NCI-H187 treated with DMSO at 0.1 percent for 48 hours (cell line): ENCODE data around the gene ZNF107.
"Not testable (repeated sequence)": the region's sequence is repeated elsewhere in the genome, so short reads cannot be mapped to it uniquely, and the experiment has no call there.

Source experiments
- DNase-seq: peaks from one replicate; lab custom pipeline; 2025; lab: John Stamatoyannopoulos, UW

ZNF107 gene

GRCh38 chr7:64643566-64643965 lies 22.4 kb upstream of the ZNF107 start:
- no peak for DNase-seq

- DNase-seq, result no peak
Observed at GRCh38 chr7:64651203-64651602, 14.7 kb upstream of the ZNF107 start.

- no peak for DNase-seq
Observed at GRCh38 chr7:64651632-64652165, 14.2 kb upstream of the ZNF107 start.

GRCh38 chr7:64653721-64654401 lies 12.1 kb upstream of the ZNF107 start:
- no peak for DNase-seq

- no peak for DNase-seq
Observed at GRCh38 chr7:64654796-64655548, 11.0 kb upstream of the ZNF107 start.

- no peak for DNase-seq
Observed at GRCh38 chr7:64655811-64656210, 10.1 kb upstream of the ZNF107 start.

GRCh38 chr7:64656489-64656888 lies 9.4 kb upstream of the ZNF107 start:
- no peak for DNase-seq

GRCh38 chr7:64662091-64662490 lies 3.8 kb upstream of the ZNF107 start:
- DNase-seq, result not testable (repeated sequence)

DNA sequence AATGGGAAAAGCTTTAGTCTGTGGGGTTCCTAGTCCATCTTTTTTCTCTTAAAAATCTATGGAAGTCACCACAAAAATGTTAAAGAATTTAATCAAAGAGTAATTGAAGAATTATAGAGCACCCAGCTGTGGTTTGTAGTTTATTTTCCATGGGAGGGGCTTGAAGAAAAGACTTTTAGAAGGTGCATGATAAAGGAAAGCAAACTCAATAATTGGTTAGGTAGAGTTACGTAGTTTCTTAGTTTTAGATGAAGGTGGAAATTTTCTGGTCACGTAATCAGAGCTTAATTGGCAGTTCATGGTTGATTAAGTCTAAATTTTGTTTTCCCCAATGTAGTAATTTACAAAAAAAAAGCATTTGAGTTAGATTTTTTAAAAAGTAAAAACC lies 724 bp downstream of the ZNF107 start:
- no peak for DNase-seq

GRCh38 chr7:64667311-64667710 lies 1.4 kb downstream of the ZNF107 start:
- no peak for DNase-seq

DNA sequence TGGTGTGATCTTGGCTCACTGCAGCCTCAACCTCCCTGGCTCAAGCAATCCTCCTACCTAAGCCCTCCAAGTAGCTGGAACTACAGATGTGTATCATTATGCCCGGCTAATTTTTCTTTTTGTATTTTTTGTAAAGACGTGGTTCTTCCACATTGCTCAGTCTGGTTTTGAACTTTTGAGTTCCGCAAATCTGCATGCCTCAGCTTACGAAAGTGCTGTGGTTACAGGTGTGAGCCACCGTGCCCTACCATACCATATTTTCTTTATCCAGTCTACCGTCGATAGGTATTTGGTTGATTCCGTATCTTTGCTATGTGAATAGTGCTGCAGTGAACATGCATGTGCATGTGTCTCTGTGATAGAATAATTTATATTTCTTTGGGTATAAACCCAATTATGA lies 6.5 kb downstream of the ZNF107 start:
- DNase-seq, result no peak

- DNase-seq, result no peak
Observed at GRCh38 chr7:64685091-64685490, 19.2 kb downstream of the ZNF107 start.

GRCh38 chr7:64685741-64686140 lies 19.8 kb downstream of the ZNF107 start:
- DNase-seq, result no peak

DNA sequence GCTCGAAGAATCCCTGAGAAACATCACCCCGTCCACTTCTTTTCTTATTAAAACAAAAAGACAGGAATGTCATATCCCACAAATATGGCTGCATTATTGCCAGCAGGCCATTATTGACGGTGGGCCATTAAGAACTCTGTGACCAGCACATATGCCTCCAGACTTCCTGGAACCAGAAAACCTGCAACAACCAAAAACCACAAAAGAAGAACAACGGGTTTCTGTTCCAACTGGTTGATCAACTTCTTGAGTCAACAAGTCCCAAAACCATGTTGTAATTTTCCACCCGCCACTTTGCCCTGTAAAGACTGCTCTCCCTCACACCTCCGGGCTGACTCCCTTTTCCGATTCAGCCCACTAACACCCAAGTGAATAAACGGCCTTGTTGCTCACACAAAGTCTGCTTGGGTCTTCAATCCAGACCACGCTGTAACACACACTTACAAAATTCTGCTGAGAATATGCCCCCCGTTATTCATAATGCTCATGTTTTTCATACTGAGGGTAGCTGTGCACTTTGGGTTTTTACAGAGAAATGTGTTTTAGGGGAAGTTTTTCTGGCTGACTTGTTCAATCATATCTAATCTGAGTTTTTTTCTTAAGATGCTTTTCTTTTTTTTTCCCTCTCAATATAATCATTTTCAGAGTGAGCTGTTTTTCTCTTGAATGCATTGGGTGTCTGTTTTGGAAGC lies 20.7 kb downstream of the ZNF107 start:
- no peak for DNase-seq

DNA sequence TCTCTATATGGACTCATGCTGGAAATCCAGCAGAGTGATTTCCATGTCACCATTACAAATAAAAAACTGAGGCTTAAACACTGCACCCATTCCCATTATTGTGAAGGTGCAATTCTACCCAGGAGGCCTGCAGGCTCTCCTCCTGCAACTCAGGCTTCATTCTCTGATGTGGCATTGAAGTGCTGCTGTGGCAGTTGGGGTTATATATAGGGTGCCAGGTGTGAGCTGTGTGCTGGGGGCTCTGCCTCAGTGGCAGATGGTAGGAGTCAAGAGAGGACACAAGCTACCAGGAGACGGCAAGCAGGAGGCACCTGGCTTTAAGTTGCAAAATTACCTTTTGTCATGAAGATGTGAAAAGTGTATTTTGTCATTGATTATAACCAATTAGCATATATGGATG lies 21.3 kb downstream of the ZNF107 start:
- no peak for DNase-seq

DNA sequence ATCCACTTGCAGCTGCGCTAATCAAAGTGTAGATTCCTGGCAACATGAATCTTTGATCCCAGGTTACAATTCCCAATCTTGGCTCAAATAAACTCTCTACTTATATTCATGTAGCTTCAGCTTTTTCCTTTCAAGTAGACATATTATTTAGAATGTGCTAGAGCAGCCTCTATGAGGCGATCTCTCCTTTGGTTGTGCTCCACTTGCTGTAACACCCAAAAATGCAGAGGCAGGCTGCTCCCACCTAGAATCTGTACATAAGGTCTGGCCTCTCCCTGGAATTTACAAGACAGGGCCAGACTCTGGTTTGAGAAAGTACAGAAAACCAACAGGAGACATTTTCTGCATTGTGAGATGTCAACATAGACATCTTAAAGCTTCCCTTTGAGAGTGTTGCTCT lies 23.1 kb downstream of the ZNF107 start:
- no peak for DNase-seq

- DNase-seq, result no peak
Observed at GRCh38 chr7:64691831-64692230, 25.9 kb downstream of the ZNF107 start.

GRCh38 chr7:64697863-64698262 lies 31.9 kb downstream of the ZNF107 start:
- not testable (repeated sequence) for DNase-seq

DNA sequence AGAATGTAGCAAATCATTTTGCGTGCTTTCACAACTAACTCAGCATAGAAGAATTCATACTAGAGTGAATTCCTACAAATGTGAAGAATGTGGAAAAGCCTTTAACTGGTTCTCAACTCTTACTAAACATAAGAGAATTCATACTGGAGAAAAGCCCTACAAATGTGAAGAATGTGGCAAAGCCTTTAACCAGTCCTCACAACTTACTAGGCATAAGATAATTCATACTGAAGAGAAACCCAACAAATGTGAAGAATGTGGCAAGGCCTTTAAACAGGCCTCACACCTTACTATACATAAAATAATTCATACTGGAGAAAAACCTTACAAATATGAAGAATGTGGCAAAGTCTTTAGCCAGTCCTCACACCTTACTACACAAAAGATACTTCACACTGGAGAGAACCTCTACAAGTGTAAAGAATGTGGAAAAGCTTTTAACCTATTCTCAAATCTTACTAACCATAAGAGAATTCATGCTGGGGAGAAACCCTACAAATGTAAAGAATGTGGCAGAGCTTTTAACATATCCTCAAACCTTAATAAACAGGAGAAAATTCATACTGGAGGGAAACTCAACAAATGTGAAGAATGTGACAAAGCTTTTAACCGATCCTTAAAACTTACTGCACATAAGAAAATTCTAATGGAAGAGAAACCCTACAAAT lies 40.8 kb downstream of the ZNF107 start:
- DNase-seq, result no peak

GRCh38 chr7:64717896-64718295 lies 52.0 kb downstream of the ZNF107 start:
- not testable (repeated sequence) for DNase-seq

DNA sequence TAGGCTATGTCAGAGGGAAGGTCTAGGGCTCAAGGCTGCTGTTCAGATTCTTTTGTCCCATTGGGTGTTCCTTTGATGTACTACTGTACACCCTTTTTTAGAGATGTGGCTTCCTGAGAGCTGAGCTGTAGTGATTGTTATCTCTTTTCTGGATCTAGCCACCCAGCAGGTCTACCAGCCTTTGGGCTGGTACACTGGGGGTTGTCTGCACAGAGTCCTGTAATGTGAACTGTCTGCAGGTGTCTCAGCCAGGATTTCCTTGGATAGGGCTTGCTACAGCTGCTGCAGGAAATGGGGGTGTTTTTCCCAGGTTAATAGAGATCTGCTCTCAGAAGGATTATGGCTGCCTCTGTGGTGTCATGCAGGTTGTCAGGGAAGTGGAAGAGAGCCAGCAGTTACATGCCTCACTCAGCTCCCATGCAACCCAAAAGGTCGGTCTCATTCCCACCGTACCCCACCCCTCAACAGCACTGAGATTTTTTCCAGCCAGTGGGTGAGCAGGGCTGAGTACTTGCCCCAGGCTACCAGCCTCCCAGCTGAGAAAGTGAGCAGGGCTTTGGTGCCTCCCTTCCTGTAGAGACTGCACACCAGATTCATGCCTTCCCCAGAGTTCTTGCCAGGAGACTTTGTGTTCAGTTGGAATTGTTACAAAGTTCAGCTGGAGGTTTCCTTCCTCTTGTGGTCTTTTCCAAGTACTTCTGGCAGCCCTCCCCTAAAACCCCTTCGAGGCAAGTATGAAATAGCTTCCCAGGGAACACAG lies 63.3 kb downstream of the ZNF107 start:
- no peak for DNase-seq
